ENCODE measurements around the gene CAVIN4.

CAVIN4 gene

GRCh38 chr9:100584951-100585350 lies 7.1 kb downstream of the CAVIN4 start:
- no peak overlapping the region for H3K4me3 ChIP-seq (ENCODE audit: low read depth, low read length)
- H3K36me3 ChIP-seq (replicated peaks): no peaks in the 10 kb centered on the region
- DNase-seq: no peak
- no peak overlapping the region for H3K27ac ChIP-seq
- TF ChIP-seq CTCF (IDR thresholded peaks at IDR 0.05; ENCODE audit: low read depth, low read length, missing control alignments): no peak
- no peaks in the 10 kb centered on the region for H3K27me3 ChIP-seq (replicated peaks)
- in situ Hi-C loops (cut with HindIII; ENCODE audit: low pct_ligation_motif_present, low sequenced_read_pairs): no loop called here

GRCh38 chr9:100586093-100586492 lies 8.2 kb downstream of the CAVIN4 start:
- no peak for DNase-seq
- H3K4me3 ChIP-seq (ENCODE audit: low read depth, low read length): no peak overlapping the region
- no peak for TF ChIP-seq CTCF (IDR thresholded peaks at IDR 0.05; ENCODE audit: low read depth, low read length, missing control alignments)
- no peaks in the 10 kb centered on the region for H3K36me3 ChIP-seq (replicated peaks)
- in situ Hi-C loops (cut with HindIII; ENCODE audit: low pct_ligation_motif_present, low sequenced_read_pairs): no loop called here
- H3K27me3 ChIP-seq (replicated peaks): no peaks in the 10 kb centered on the region
- H3K27ac ChIP-seq: no peak overlapping the region

- in situ Hi-C loops (cut with HindIII; ENCODE audit: low pct_ligation_motif_present, low sequenced_read_pairs): no loop called here
Observed at GRCh38 chr9:100587375-100587774, 9.5 kb downstream of the CAVIN4 start.

GRCh38 chr9:100589582-100589981 lies 11.7 kb downstream of the CAVIN4 start:
- Histone ChIP-seq H3K27me3 (replicated peaks) (no peaks in the 10 kb centered on the region), H3K27ac (peak overlapping the region; percentile 65), H3K4me3 (ENCODE audit: low read depth, low read length) (no peak overlapping the region), H3K36me3 (replicated peaks) (no peaks in the 10 kb centered on the region)
- no peak for DNase-seq
- no peak for TF ChIP-seq CTCF (IDR thresholded peaks at IDR 0.05; ENCODE audit: low read depth, low read length, missing control alignments)
- in situ Hi-C loops (cut with HindIII; ENCODE audit: low pct_ligation_motif_present, low sequenced_read_pairs): no loop called here

More at GRCh38 chr9:100587375-100587774, 9.5 kb downstream of the CAVIN4 start:
- Histone ChIP-seq H3K27me3 (replicated peaks) (no peaks in the 10 kb centered on the region), H3K36me3 (replicated peaks) (no peaks in the 10 kb centered on the region), H3K4me3 (ENCODE audit: low read depth, low read length) (no peak overlapping the region), H3K27ac (peak overlapping the region; percentile 25)
- peak; percentile 48 for DNase-seq
- no peak for TF ChIP-seq CTCF (IDR thresholded peaks at IDR 0.05; ENCODE audit: low read depth, low read length, missing control alignments)

GRCh38 chr9:100590481-100590880 lies 12.6 kb downstream of the CAVIN4 start:
- TF ChIP-seq CTCF (IDR thresholded peaks at IDR 0.05; ENCODE audit: low read depth, low read length, missing control alignments): no peak
- in situ Hi-C loops (cut with HindIII; ENCODE audit: low pct_ligation_motif_present, low sequenced_read_pairs): no loop called here
- peak; percentile 82 for DNase-seq
- H3K36me3 ChIP-seq (replicated peaks): no peaks in the 10 kb centered on the region
- no peak overlapping the region for H3K4me3 ChIP-seq (ENCODE audit: low read depth, low read length)
- no peaks in the 10 kb centered on the region for H3K27me3 ChIP-seq (replicated peaks)
- peak overlapping the region; percentile 65 for H3K27ac ChIP-seq

- DNase-seq: no peak
- TF ChIP-seq CTCF (IDR thresholded peaks at IDR 0.05; ENCODE audit: low read depth, low read length, missing control alignments): no peak
Observed at GRCh38 chr9:100591139-100591538, 13.3 kb downstream of the CAVIN4 start.

More at GRCh38 chr9:100591139-100591538, 13.3 kb downstream of the CAVIN4 start:
- in situ Hi-C loops (cut with HindIII; ENCODE audit: low pct_ligation_motif_present, low sequenced_read_pairs): no loop called here
- Histone ChIP-seq H3K27ac (peak overlapping the region; percentile 45), H3K4me3 (ENCODE audit: low read depth, low read length) (no peak overlapping the region), H3K27me3 (replicated peaks) (no peaks in the 10 kb centered on the region), H3K36me3 (replicated peaks) (no peaks in the 10 kb centered on the region)

Data from brain microvascular endothelial cell (primary cell).